Large intestine (tissue), 12 donors: ENCODE measurements around the gene TERC. TPM values are rescaled to one million over a fixed set of nuclear protein-coding genes. Genes with fewer than 3 reads are reported as not detected.

ENCODE experiments used
- DNase-seq, 2 donors: peaks; one replicate each; pipeline versions ENCODE4 v3.0.0 to v3.0.0-alpha.2; 2013
- H3K27ac ChIP-seq: one replicate; pipeline ENCODE4 v1.5.1; 2013; ENCODE audit warnings: low read length
- H3K27me3 ChIP-seq: 2 replicates; pipeline ENCODE4 v1.6.1; 2013; ENCODE audit warnings: low read length; ENCODE audit not compliant: control insufficient read depth, insufficient read depth
- H3K36me3 ChIP-seq: 2 replicates; pipeline ENCODE4 v1.6.1; 2013; ENCODE audit warnings: low read length; ENCODE audit not compliant: control insufficient read depth, insufficient read depth
- H3K4me1 ChIP-seq: one replicate; pipeline ENCODE4 v1.6.1; 2013; ENCODE audit warnings: low read length; ENCODE audit not compliant: control insufficient read depth, insufficient read depth
- H3K4me3 ChIP-seq: one replicate; pipeline ENCODE4 v1.5.1; 2013; ENCODE audit warnings: low read length
- H3K9me3 ChIP-seq: one replicate; pipeline ENCODE4 v1.6.1; 2013; ENCODE audit warnings: mild to moderate bottlenecking, low read depth, low read length, moderate library complexity; ENCODE audit not compliant: control insufficient read depth
- WGBS: methylation state at CpG from one replicate; pipeline ENCODE4 v1.1.5; 2013; ENCODE audit warnings: low lambda C conversion rate; ENCODE audit not compliant: insufficient coverage; 5-methylcytosine and 5-hydroxymethylcytosine counted together
- long read RNA-seq, 11 donors: transcript quantifications; one replicate each; lab custom pipeline, GENCODE V29; 2026
- polyA plus RNA-seq: library from polyadenylated mRNA; unstranded; fragments of 120-200 nt; gene quantifications from one replicate; pipeline ENCODE4 v1.2.1, GENCODE V29; 2013

Gene TERC
- polyA plus RNA-seq, result 1.1 TPM
- long read RNA-seq, donor 1, result 0 reads
- long read RNA-seq, donor 2, result 0 reads
- long read RNA-seq, donor 3, result 0 reads
- long read RNA-seq, donor 4, result 0 reads
- long read RNA-seq, donor 5, result 0 reads
- long read RNA-seq, donor 6, result 0 reads
- long read RNA-seq, donor 7, result 0 reads
- long read RNA-seq, donor 8, result 0 reads
- long read RNA-seq, donor 9, result 0 reads
- long read RNA-seq, donor 10, result 0 reads
- long read RNA-seq, donor 11, result 0 reads

GRCh38 chr3:169764882-169765612 is at the start of gene TERC:
Gene TERC (minus strand): TSS chr3:169765060.
- WGBS, result no CpG with 5 or more reads among the region's 42 CpGs
- peak; percentile 95 to 96 for DNase-seq
- Histone ChIP-seq H3K4me1 (peaks cover 7% of the 10 kb centered on the region), H3K4me3 (peak within 1 kb of the TSS; percentile 82), H3K9me3 (peaks cover 16% of the 10 kb centered on the region), H3K27ac (peak within 1 kb of the TSS; percentile 89), H3K27me3 (no peaks in the 10 kb centered on the region), H3K36me3 (no peaks in the 10 kb centered on the region)

- whole genome bisulfite sequencing, result 100% methylated on average over 1 of the region's 27 CpGs
- Histone ChIP-seq H3K27ac (no peak overlapping the region), H3K4me3 (no peak overlapping the region), H3K27me3 (peaks cover 3% of the 10 kb centered on the region), H3K4me1 (peaks cover 7% of the 10 kb centered on the region), H3K36me3 (no peaks in the 10 kb centered on the region), H3K9me3 (peaks cover 5% of the 10 kb centered on the region)
- peak; percentile 11 to 30 for DNase-seq
These were observed 49.1 kb upstream of the TERC start for GRCh38 chr3:169813757-169814517.

GRCh38 chr3:169813278-169813677 is 48.4 kb upstream of the TERC start:
- H3K27ac ChIP-seq, result no peak overlapping the region

GRCh38 chr3:169812332-169813235 is 47.7 kb upstream of the TERC start, which contains the start of the genes LRRC34 and LRRIQ4:
Gene LRRC34 (minus strand): TSS chr3:169812904. CDS start chr3:169812548, 356 bp downstream.
Gene LRRIQ4 (plus strand): TSS chr3:169812870. CDS start chr3:169821922, 9,052 bp downstream.
- H3K36me3 ChIP-seq, result no peaks in the 10 kb centered on the region
- 45% methylated on average over 1 of the region's 56 CpGs for WGBS
- H3K4me1 ChIP-seq, result peaks cover 7% of the 10 kb centered on the region
- H3K27me3 ChIP-seq, result no peaks in the 10 kb centered on the region
- peaks cover 5% of the 10 kb centered on the region for H3K9me3 ChIP-seq
- peak within 1 kb of the TSS; percentile 52 for H3K4me3 ChIP-seq
- DNase-seq, result peak; percentile 52 to 72
- H3K27ac ChIP-seq, result peak within 1 kb of the TSS; percentile 22

More at GRCh38 chr3:169813278-169813677, 48.4 kb upstream of the TERC start:
- H3K4me3 ChIP-seq, result peak overlapping the region; percentile 52
- H3K9me3 ChIP-seq, result peaks cover 5% of the 10 kb centered on the region
- H3K27me3 ChIP-seq, result peaks cover 3% of the 10 kb centered on the region
- peaks cover 7% of the 10 kb centered on the region for H3K4me1 ChIP-seq
- H3K36me3 ChIP-seq, result no peaks in the 10 kb centered on the region
- 70% methylated on average over 2 of the region's 8 CpGs for WGBS
- DNase-seq, result no peak

- Histone ChIP-seq H3K9me3 (peaks cover 5% of the 10 kb centered on the region), H3K4me1 (peaks cover 7% of the 10 kb centered on the region), H3K27me3 (no peaks in the 10 kb centered on the region), H3K36me3 (no peaks in the 10 kb centered on the region), H3K4me3 (peak overlapping the region; percentile 52), H3K27ac (peak overlapping the region; percentile 22)
- peak; percentile 12 to 41 for DNase-seq
- WGBS, result no CpG with 5 or more reads among the region's 29 CpGs
These were observed 46.9 kb upstream of the TERC start for GRCh38 chr3:169811631-169812331.

- Histone ChIP-seq H3K36me3 (no peaks in the 10 kb centered on the region), H3K27ac (no peak overlapping the region), H3K27me3 (no peaks in the 10 kb centered on the region), H3K9me3 (peaks cover 3% of the 10 kb centered on the region), H3K4me3 (no peak overlapping the region), H3K4me1 (peaks cover 7% of the 10 kb centered on the region)
- 80% methylated on average over 1 of the region's 2 CpGs for WGBS
- DNase-seq, result no peak
These were observed 44.5 kb upstream of the TERC start for GRCh38 chr3:169809230-169809795.

GRCh38 chr3:169804681-169805080 is 39.8 kb upstream of the TERC start:
- WGBS, result 100% methylated on average over 3 of the region's 3 CpGs
- no peaks in the 10 kb centered on the region for H3K27me3 ChIP-seq
- no peaks in the 10 kb centered on the region for H3K9me3 ChIP-seq

GRCh38 chr3:169792359-169792758 is 27.5 kb upstream of the TERC start:
- Histone ChIP-seq H3K36me3 (peaks cover 7% of the 10 kb centered on the region), H3K9me3 (no peaks in the 10 kb centered on the region), H3K4me1 (no peaks in the 10 kb centered on the region), H3K27me3 (no peaks in the 10 kb centered on the region), H3K4me3 (no peak overlapping the region), H3K27ac (no peak overlapping the region)
- no CpG with 5 or more reads among the region's 1 CpG for WGBS
- no peak for DNase-seq

More at GRCh38 chr3:169804681-169805080, 39.8 kb upstream of the TERC start:
- Histone ChIP-seq H3K27ac (no peak overlapping the region), H3K4me3 (no peak overlapping the region), H3K36me3 (no peaks in the 10 kb centered on the region), H3K4me1 (no peaks in the 10 kb centered on the region)
- DNase-seq, result no peak
